HCT116 (cell line): ENCODE measurements around the gene CSDE1. TPM values are rescaled to one million over a fixed set of nuclear protein-coding genes. Genes with fewer than 3 reads are reported as not detected.

Experiments
- ATAC-seq: fragments of 200-7000 bp; cut with Tn5 transposase; 2 replicates; pipeline ENCODE4 v1.9.1; 2020; ENCODE audit warnings: mild to moderate bottlenecking, moderate library complexity
- BruUV-seq: library from RNA; stranded (reverse); fragments of 400-500 nt; replicated peaks from 2 replicates; lab custom pipeline; 2021; lab: Mats Ljungman, UMichigan
- CTCF ChIA-PET: fragments of 300-600 bp; sonication (Branson Sonifier 250); formaldehyde crosslinking; loops from one replicate; lab custom pipeline; 2021; ENCODE audit warnings: antibody characterized with exemption; lab: Charles Lee
- POLR2A ChIA-PET: fragments of 300-600, 350-600 bp; sonication (Branson Sonifier 250); formaldehyde crosslinking; loops from one replicate; lab custom pipeline; 2021; ENCODE audit warnings: antibody characterized with exemption; lab: Charles Lee
- RAD21 ChIA-PET, 2 experiments: fragments of 300-600 bp; sonication (Branson Sonifier 250); formaldehyde crosslinking; loops; one replicate each; lab custom pipeline; 2023; ENCODE audit warnings: low total read pairs in 2 of 2; ENCODE audit not compliant: uncharacterized antibody in 2 of 2, unreplicated experiment in 2 of 2, low non-redundant PET in 1 of 2; lab: Charles Lee
- DNase-seq: peaks from one replicate; pipeline ENCODE4 v3.0.0-alpha.2; 2010; ENCODE audit warnings: low read depth, low spot score
- H2AFZ ChIP-seq: fragments of 200-600 bp; shearing (Covaris generic), sonication (generic); 2 replicates; pipeline ENCODE4 v1.6.1; 2017; ENCODE audit warnings: low read depth, mixed run types, mixed read lengths, antibody characterized with exemption, low read length; ENCODE audit not compliant: poor library complexity, severe bottlenecking
- H3K27ac ChIP-seq: 2 replicates; pipeline ENCODE4 v1.5.1; 2012; ENCODE audit warnings: low read depth, low read length
- H3K27me3 ChIP-seq: fragments of 200-600 bp; sonication (generic); 2 replicates; pipeline ENCODE4 v1.6.1; 2016; ENCODE audit warnings: mixed run types, low read length, mixed read lengths; ENCODE audit not compliant: insufficient read depth
- H3K36me3 ChIP-seq, 2 experiments: fragments of 200-500 bp in 1 of 2; fragments of 200-600 bp in 1 of 2; sonication (Bioruptor generic) in 1 of 2; sonication (generic) in 1 of 2; 2 replicates each; pipeline versions ENCODE4 v1.5.1 to v1.6.1; 2014 to 2016; ENCODE audit warnings: low read length in 2 of 2, inconsistent platforms in 1 of 2, mixed read lengths in 1 of 2, mixed run types in 1 of 2; ENCODE audit not compliant: insufficient read depth in 2 of 2, control insufficient read depth in 1 of 2
- H3K4me1 ChIP-seq, 2 experiments: fragments of 200-600 bp in 1 of 2; sonication (generic) in 1 of 2; 2 replicates each; pipeline versions ENCODE4 v1.5.1 to v1.6.1; 2012 to 2017; ENCODE audit warnings: low read length in 2 of 2, inconsistent platforms in 1 of 2, mild to moderate bottlenecking in 1 of 2, mixed read lengths in 1 of 2, mixed run types in 1 of 2, moderate library complexity in 1 of 2; ENCODE audit not compliant: insufficient read depth in 2 of 2, control insufficient read depth in 1 of 2
- H3K4me2 ChIP-seq: fragments of 200-600 bp; sonication (generic); 2 replicates; pipeline ENCODE4 v1.6.1; 2017; ENCODE audit warnings: mixed run types, low read length, mixed read lengths
- H3K4me3 ChIP-seq, 2 experiments: fragments of 200-600 bp in 1 of 2; sonication (generic) in 1 of 2; replicated peaks in 1 of 2; 2 replicates each; pipeline ENCODE4 v1.5.1; 2011 to 2016; ENCODE audit warnings: low read length in 2 of 2, control low read depth in 1 of 2, low read depth in 1 of 2, mild to moderate bottlenecking in 1 of 2, mixed read lengths in 1 of 2, mixed run types in 1 of 2
- H3K79me2 ChIP-seq: fragments of 200-600 bp; sonication (generic); 2 replicates; pipeline ENCODE4 v1.6.1; 2017; ENCODE audit warnings: mild to moderate bottlenecking, mixed run types, low read length, moderate library complexity, mixed read lengths; ENCODE audit not compliant: insufficient read depth
- H3K9ac ChIP-seq: fragments of 200-600 bp; sonication (generic); 2 replicates; pipeline ENCODE4 v1.6.1; 2016; ENCODE audit warnings: low read length, mixed read lengths
- H3K9me2 ChIP-seq: fragments of 200-600 bp; sonication (generic), shearing (Covaris generic); 2 replicates; pipeline ENCODE4 v1.6.1; 2017; ENCODE audit warnings: mixed run types, mild to moderate bottlenecking, moderate library complexity; ENCODE audit not compliant: insufficient read depth
- H3K9me3 ChIP-seq, 2 experiments: fragments of 200-500 bp in 1 of 2; fragments of 200-600 bp in 1 of 2; sonication (Bioruptor generic) in 1 of 2; sonication (generic) in 1 of 2; 2 replicates each; pipeline ENCODE4 v1.6.1; 2014 to 2017; ENCODE audit warnings: low read length in 2 of 2, mixed read lengths in 2 of 2, inconsistent platforms in 1 of 2, low read depth in 1 of 2, mild to moderate bottlenecking in 1 of 2, mixed run types in 1 of 2, moderate library complexity in 1 of 2; ENCODE audit not compliant: control insufficient read depth in 1 of 2, insufficient read depth in 1 of 2
- H4K20me1 ChIP-seq: fragments of 200-600 bp; sonication (generic), shearing (Covaris generic); 2 replicates; pipeline ENCODE4 v1.6.1; 2017; ENCODE audit warnings: mixed run types, mild to moderate bottlenecking, moderate library complexity; ENCODE audit not compliant: insufficient read depth
- CBX3 ChIP-seq: IDR thresholded peaks from 2 replicates; pipeline ENCODE4 v1.6.1; 2012; ENCODE audit warnings: low read depth
- EGR1 ChIP-seq: IDR thresholded peaks from 2 replicates; pipeline ENCODE4 v1.6.1; 2012; ENCODE audit warnings: low read depth
- ELF1 ChIP-seq: IDR thresholded peaks from 2 replicates; pipeline ENCODE4 v1.6.1; 2012; ENCODE audit warnings: low read depth, borderline replicate concordance
- EZH2phosphoT487 ChIP-seq: fragments of 200-600 bp; IDR thresholded peaks from 2 replicates; pipeline ENCODE4 v1.6.1; 2018; ENCODE audit warnings: antibody characterized with exemption, borderline replicate concordance
- FOSL1 ChIP-seq: IDR thresholded peaks from 2 replicates; pipeline ENCODE4 v1.6.1; 2012; ENCODE audit warnings: low read depth
- JUND ChIP-seq: IDR thresholded peaks from 2 replicates; pipeline ENCODE4 v1.6.1; 2012
- POLR2A ChIP-seq: IDR thresholded peaks from 2 replicates; pipeline ENCODE4 v1.7.0; 2011; ENCODE audit warnings: borderline replicate concordance; ENCODE audit not compliant: insufficient read depth, insufficient read length; ENCODE audit errors: extremely low read depth
- RAD21 ChIP-seq: IDR thresholded peaks from 2 replicates; pipeline ENCODE4 v1.6.1; 2012; ENCODE audit warnings: low read depth, mild to moderate bottlenecking
- SIN3A ChIP-seq: IDR thresholded peaks from 2 replicates; pipeline ENCODE4 v1.6.1; 2012; ENCODE audit warnings: low read depth
- SP1 ChIP-seq: IDR thresholded peaks from 2 replicates; pipeline ENCODE4 v1.6.1; 2012; ENCODE audit warnings: low read depth
- SRF ChIP-seq: IDR thresholded peaks from 2 replicates; pipeline ENCODE4 v1.6.1; 2012; ENCODE audit warnings: low read depth
- YY1 ChIP-seq: IDR thresholded peaks from 2 replicates; pipeline ENCODE4 v1.6.1; 2011; ENCODE audit warnings: low read length, low read depth, moderate library complexity, mild to moderate bottlenecking; ENCODE audit not compliant: insufficient replicate concordance; ENCODE audit errors: extremely low read depth
- ZFX ChIP-seq: fragments of 450-650 bp; IDR thresholded peaks from 2 replicates; pipeline ENCODE4 v1.6.1; 2017
- intact Hi-C: fragments of 100-400 bp; cut with micrococcal nuclease; formaldehyde crosslinking; loops from 2 replicates; pipeline ENCODE4 v1.10.0; 2022
- total RNA-seq: library from RNA; stranded (reverse); gene quantifications from one replicate; pipeline ENCODE4 v1.2.1, GENCODE V29; 2021; ENCODE audit not compliant: unreplicated experiment
- TF ChIP-seq, protein P1 (sequence below): IDR thresholded peaks from 2 replicates; pipeline ENCODE4 v1.6.1; 2011; ENCODE audit warnings: mild to moderate bottlenecking, low read length, moderate library complexity; ENCODE audit not compliant: insufficient replicate concordance; ENCODE audit errors: extremely low read depth
- TF ChIP-seq, protein P2 (sequence below): IDR thresholded peaks from 2 replicates; pipeline ENCODE4 v1.6.1; 2012

Gene CSDE1
- total RNA-seq, 1 experiment from 2014 or later = 515 TPM

DNA sequence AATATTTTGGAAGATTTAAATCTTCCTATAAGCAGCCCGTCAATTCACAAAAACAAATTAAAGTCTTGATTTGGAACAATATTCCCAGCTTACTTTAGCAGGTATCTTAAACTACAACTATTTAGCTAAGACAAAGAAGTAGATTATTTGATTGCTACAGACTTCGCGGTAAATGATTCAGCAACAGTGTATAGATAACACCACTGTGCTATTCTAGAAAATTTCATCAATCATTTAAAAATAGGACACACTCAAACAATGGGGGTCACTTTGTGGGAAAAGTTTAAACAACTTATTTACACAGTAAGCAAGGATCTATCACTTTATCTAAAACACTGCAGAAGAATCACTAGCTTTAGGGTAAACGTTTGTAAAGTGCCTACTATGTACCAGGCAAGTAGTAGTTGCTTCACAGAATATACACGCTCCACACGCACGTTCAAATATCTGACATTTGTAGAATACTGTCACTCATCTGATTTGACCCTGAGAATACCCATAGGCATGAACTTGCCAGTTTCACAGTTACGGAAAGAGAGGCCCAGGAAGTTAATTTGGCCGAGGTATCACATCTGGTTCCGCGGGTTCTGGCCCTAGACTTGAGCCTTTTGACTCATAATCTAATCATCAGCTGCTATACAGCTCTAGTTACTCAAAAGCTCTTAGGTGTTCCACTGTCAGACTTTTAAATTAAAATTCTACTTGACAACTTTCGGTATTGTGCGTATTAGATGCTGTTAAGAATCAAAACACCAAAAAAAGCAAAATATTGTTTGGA is 88.8 kb downstream of the CSDE1 start:
- peak overlapping the region; percentile 99 for H3K4me2 ChIP-seq
- intact Hi-C loops = no loop called here
- H3K79me2 ChIP-seq = no peaks in the 10 kb centered on the region
- H3K9ac ChIP-seq = peak overlapping the region; percentile 76
- H3K27ac ChIP-seq = peak overlapping the region; percentile 54
- DNase-seq (no peak), ATAC-seq (no peak)
- H3K9me2 ChIP-seq = no peaks in the 10 kb centered on the region
- H3K4me3 ChIP-seq = peak overlapping the region; percentile 68 to 85
- peak overlapping the region; percentile 82 for H2AFZ ChIP-seq
- no peaks in the 10 kb centered on the region for H4K20me1 ChIP-seq
- H3K9me3 ChIP-seq = no peaks in the 10 kb centered on the region
- POLR2A ChIA-PET = interaction anchor here (0.7 to 1.2 kb wide), 4 partner anchors 9 to 112 kb away, joined by 3 to 6 read pairs (median 3); partner anchors contain the start of gene SIKE1
- no peaks in the 10 kb centered on the region for H3K36me3 ChIP-seq
- no peaks in the 10 kb centered on the region for H3K27me3 ChIP-seq
- peaks cover 11 to 22% of the 10 kb centered on the region in 2 experiments; a peak in 3 of 4 replicates for H3K4me1 ChIP-seq
- TF ChIP-seq CBX3 (0 out of 2 replicates have a peak, but pooled peaks have one; percentile 38), EZH2phosphoT487 (no peak), SIN3A (0 out of 2 replicates have a peak, but pooled peaks have one; percentile 12), POLR2A (no peak), FOSL1 (peak; percentile 26; the same call in 1 of the 2 replicates), JUND (0 out of 2 replicates have a peak, but pooled peaks have one; percentile 7), YY1 (no peak), RAD21 (0 out of 2 replicates have a peak, but pooled peaks have one; percentile 7), EGR1 (no peak)
- no TSS peak for BruUV-seq
- RAD21 ChIA-PET = no interaction called here
- CTCF ChIA-PET = interaction anchor here (1.0 to 4.0 kb wide), 4 partner anchors 38 to 690 kb away, joined by 3 to 19 read pairs (median 4); partner anchors contain the start of gene OLFML3

DNA sequence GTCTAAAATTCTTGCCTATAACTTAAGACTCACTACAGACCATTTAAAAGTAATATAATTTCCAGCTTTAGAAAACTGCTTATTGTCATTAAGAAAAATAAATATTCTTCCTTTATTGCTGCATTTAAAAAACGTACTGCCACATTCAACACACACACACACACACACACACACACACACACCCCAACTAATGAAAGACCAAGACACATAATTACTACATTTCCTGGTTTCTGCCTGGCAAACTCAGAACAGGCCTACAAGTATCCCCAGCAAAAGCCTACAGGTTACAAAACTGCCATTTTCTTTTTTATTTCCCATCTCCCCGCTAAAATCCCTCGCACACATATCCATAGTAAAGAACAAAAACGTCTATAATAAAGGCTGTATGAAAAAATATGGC is 89.4 kb downstream of the CSDE1 start:
- peak overlapping the region; percentile 99; the same call in 1 of the 2 replicates for H3K4me2 ChIP-seq
- H3K27me3 ChIP-seq = no peaks in the 10 kb centered on the region
- H3K36me3 ChIP-seq = no peaks in the 10 kb centered on the region
- H3K4me1 ChIP-seq = peaks cover 11 to 22% of the 10 kb centered on the region in 2 experiments; a peak in 3 of 4 replicates
- no peak overlapping the region for H2AFZ ChIP-seq
- H3K27ac ChIP-seq = no peak overlapping the region
- no peak for ATAC-seq
- DNase-seq = no peak
- no peak overlapping the region for H3K9ac ChIP-seq
- CTCF ChIA-PET = interaction anchor here (4.0 kb wide), 1 partner anchor 322 kb away, joined by 19 read pairs; no protein-coding TSS in a partner anchor
- no peaks in the 10 kb centered on the region for H3K9me2 ChIP-seq
- RAD21 ChIA-PET = no interaction called here
- no TSS peak for BruUV-seq
- POLR2A ChIA-PET = interaction anchor here (1.2 kb wide), 1 partner anchor 9 kb away, joined by 3 read pairs; no protein-coding TSS in a partner anchor
- no peaks in the 10 kb centered on the region for H3K79me2 ChIP-seq
- peak overlapping the region in 1 of 2 experiments; percentile 85; a peak in 1 of 4 replicates for H3K4me3 ChIP-seq
- no peak for TF ChIP-seq RAD21
- TF ChIP-seq YY1 = no peak
- no peak for TF ChIP-seq ELF1
- TF ChIP-seq, protein P1, sequence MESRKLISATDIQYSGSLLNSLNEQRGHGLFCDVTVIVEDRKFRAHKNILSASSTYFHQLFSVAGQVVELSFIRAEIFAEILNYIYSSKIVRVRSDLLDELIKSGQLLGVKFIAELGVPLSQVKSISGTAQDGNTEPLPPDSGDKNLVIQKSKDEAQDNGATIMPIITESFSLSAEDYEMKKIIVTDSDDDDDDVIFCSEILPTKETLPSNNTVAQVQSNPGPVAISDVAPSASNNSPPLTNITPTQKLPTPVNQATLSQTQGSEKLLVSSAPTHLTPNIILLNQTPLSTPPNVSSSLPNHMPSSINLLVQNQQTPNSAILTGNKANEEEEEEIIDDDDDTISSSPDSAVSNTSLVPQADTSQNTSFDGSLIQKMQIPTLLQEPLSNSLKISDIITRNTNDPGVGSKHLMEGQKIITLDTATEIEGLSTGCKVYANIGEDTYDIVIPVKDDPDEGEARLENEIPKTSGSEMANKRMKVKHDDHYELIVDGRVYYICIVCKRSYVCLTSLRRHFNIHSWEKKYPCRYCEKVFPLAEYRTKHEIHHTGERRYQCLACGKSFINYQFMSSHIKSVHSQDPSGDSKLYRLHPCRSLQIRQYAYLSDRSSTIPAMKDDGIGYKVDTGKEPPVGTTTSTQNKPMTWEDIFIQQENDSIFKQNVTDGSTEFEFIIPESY = no peak
- TF ChIP-seq CBX3 = no peak
- no peak for TF ChIP-seq SP1
- no peak for TF ChIP-seq EZH2phosphoT487
- TF ChIP-seq, protein P2, sequence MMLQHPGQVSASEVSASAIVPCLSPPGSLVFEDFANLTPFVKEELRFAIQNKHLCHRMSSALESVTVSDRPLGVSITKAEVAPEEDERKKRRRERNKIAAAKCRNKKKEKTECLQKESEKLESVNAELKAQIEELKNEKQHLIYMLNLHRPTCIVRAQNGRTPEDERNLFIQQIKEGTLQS = no peak
- TF ChIP-seq SRF = no peak
- no peak for TF ChIP-seq JUND
- TF ChIP-seq ZFX = no peak
- no peaks in the 10 kb centered on the region for H4K20me1 ChIP-seq
- intact Hi-C loops = no loop called here
- no peaks in the 10 kb centered on the region for H3K9me3 ChIP-seq
